Muscle layer of duodenum (tissue), 2 donors: ENCODE results near the gene AMBRA1.

Source experiments
- H3K27ac ChIP-seq: one replicate; pipeline ENCODE4 v1.7.0; 2013; ENCODE audit warnings: mild to moderate bottlenecking, low read length
- H3K27me3 ChIP-seq: one replicate; pipeline ENCODE4 v1.7.0; 2013; ENCODE audit warnings: low read depth, mild to moderate bottlenecking, control low read depth, low read length
- H3K36me3 ChIP-seq, 2 donors: one replicate each; pipeline ENCODE4 v1.7.0; 2013; ENCODE audit warnings: low read length in 2 of 2, control low read depth in 1 of 2, mild to moderate bottlenecking in 1 of 2; ENCODE audit not compliant: insufficient read depth in 2 of 2, control insufficient read depth in 1 of 2
- H3K4me1 ChIP-seq, 2 donors: one replicate each; pipeline ENCODE4 v1.7.0; 2013; ENCODE audit warnings: low read length in 2 of 2, mild to moderate bottlenecking in 2 of 2, control low read depth in 1 of 2, moderate library complexity in 1 of 2; ENCODE audit not compliant: insufficient read depth in 2 of 2, control insufficient read depth in 1 of 2
- H3K4me3 ChIP-seq, 2 donors: one replicate each; pipeline ENCODE4 v1.7.0; 2013; ENCODE audit warnings: low read length in 2 of 2, low read depth in 1 of 2, mild to moderate bottlenecking in 1 of 2
- H3K9me3 ChIP-seq, 2 donors: one replicate each; pipeline ENCODE4 v1.7.0; 2013; ENCODE audit warnings: low read length in 2 of 2, control low read depth in 1 of 2, mild to moderate bottlenecking in 1 of 2; ENCODE audit not compliant: control insufficient read depth in 1 of 2
- donor health status: healthy.

Gene AMBRA1

GRCh38 chr11:46475926-46476545, 117.8 kb downstream of the AMBRA1 start:
- Histone ChIP-seq H3K36me3 (no peaks in the 10 kb centered on the region), H3K9me3 (no peaks in the 10 kb centered on the region), H3K27me3 (no peaks in the 10 kb centered on the region), H3K4me3 (no peak overlapping the region), H3K27ac (no peak overlapping the region), H3K4me1 (peaks cover 0 to 3% of the 10 kb centered on the region in 2 donors)

GRCh38 chr11:46475051-46475925, 118.5 kb downstream of the AMBRA1 start:
- H3K36me3 ChIP-seq = no peaks in the 10 kb centered on the region
- H3K4me3 ChIP-seq = no peak overlapping the region
- H3K27me3 ChIP-seq = no peaks in the 10 kb centered on the region
- H3K27ac ChIP-seq = no peak overlapping the region
- H3K4me1 ChIP-seq = no peaks in the 10 kb centered on the region
- H3K9me3 ChIP-seq = no peaks in the 10 kb centered on the region

GRCh38 chr11:46472662-46472994, 121.2 kb downstream of the AMBRA1 start:
- H3K27ac ChIP-seq = no peak overlapping the region
- no peak overlapping the region for H3K4me3 ChIP-seq
- no peaks in the 10 kb centered on the region for H3K27me3 ChIP-seq
- H3K4me1 ChIP-seq = no peaks in the 10 kb centered on the region
- H3K36me3 ChIP-seq = peaks cover 3% of the 10 kb centered on the region in 2 donors
- H3K9me3 ChIP-seq = no peaks in the 10 kb centered on the region

GRCh38 chr11:46471943-46472661, 121.7 kb downstream of the AMBRA1 start:
- Histone ChIP-seq H3K9me3 (no peaks in the 10 kb centered on the region), H3K4me1 (no peaks in the 10 kb centered on the region), H3K27ac (no peak overlapping the region), H3K4me3 (no peak overlapping the region), H3K36me3 (peaks cover 3 to 4% of the 10 kb centered on the region in 2 donors), H3K27me3 (no peaks in the 10 kb centered on the region)

GRCh38 chr11:46469926-46470325, 123.9 kb downstream of the AMBRA1 start:
- Histone ChIP-seq H3K9me3 (no peaks in the 10 kb centered on the region), H3K36me3 (peaks cover 3 to 4% of the 10 kb centered on the region in 2 donors), H3K4me1 (no peaks in the 10 kb centered on the region), H3K27ac (no peak overlapping the region), H3K4me3 (no peak overlapping the region), H3K27me3 (no peaks in the 10 kb centered on the region)

GRCh38 chr11:46465683-46466082, 128.1 kb downstream of the AMBRA1 start:
- Histone ChIP-seq H3K36me3 (peaks cover 3 to 4% of the 10 kb centered on the region in 2 donors), H3K9me3 (no peaks in the 10 kb centered on the region), H3K4me3 (no peak overlapping the region), H3K4me1 (peaks cover 0 to 11% of the 10 kb centered on the region in 2 donors), H3K27ac (no peak overlapping the region), H3K27me3 (no peaks in the 10 kb centered on the region)

- Histone ChIP-seq H3K9me3 (no peaks in the 10 kb centered on the region), H3K4me1 (peaks cover 0 to 11% of the 10 kb centered on the region in 2 donors), H3K4me3 (no peak overlapping the region), H3K27me3 (no peaks in the 10 kb centered on the region), H3K27ac (no peak overlapping the region), H3K36me3 (peaks cover 2 to 4% of the 10 kb centered on the region in 2 donors)
Observed at GRCh38 chr11:46463701-46464421, 130.0 kb downstream of the AMBRA1 start.

GRCh38 chr11:46461461-46461927, 132.3 kb downstream of the AMBRA1 start:
- Histone ChIP-seq H3K9me3 (no peaks in the 10 kb centered on the region), H3K4me1 (peaks cover 0 to 11% of the 10 kb centered on the region in 2 donors), H3K27ac (no peak overlapping the region)

GRCh38 chr11:46458491-46458890, 135.3 kb downstream of the AMBRA1 start:
- no peaks in the 10 kb centered on the region for H3K27me3 ChIP-seq
- no peak overlapping the region for H3K4me3 ChIP-seq
- peaks cover 0 to 4% of the 10 kb centered on the region in 2 donors for H3K4me1 ChIP-seq

More at GRCh38 chr11:46461461-46461927, 132.3 kb downstream of the AMBRA1 start:
- Histone ChIP-seq H3K27me3 (no peaks in the 10 kb centered on the region), H3K36me3 (no peaks in the 10 kb centered on the region), H3K4me3 (no peak overlapping the region)

GRCh38 chr11:46457659-46458424, 136.0 kb downstream of the AMBRA1 start:
- Histone ChIP-seq H3K4me1 (no peaks in the 10 kb centered on the region), H3K27me3 (no peaks in the 10 kb centered on the region), H3K27ac (no peak overlapping the region), H3K4me3 (no peak overlapping the region), H3K9me3 (no peaks in the 10 kb centered on the region), H3K36me3 (no peaks in the 10 kb centered on the region)

More at GRCh38 chr11:46458491-46458890, 135.3 kb downstream of the AMBRA1 start:
- H3K9me3 ChIP-seq = no peaks in the 10 kb centered on the region
- H3K36me3 ChIP-seq = no peaks in the 10 kb centered on the region
- H3K27ac ChIP-seq = no peak overlapping the region
